HFF-Myc (cell line): Measurements from ENCODE around the gene CD19.

Experiments
- DNase-seq: peaks from one replicate; pipeline ENCODE4 v3.0.0-alpha.2; 2011; ENCODE audit warnings: low read depth; ENCODE audit errors: extremely low read depth
- H3K4me3 ChIP-seq: replicated peaks from 2 replicates; pipeline ENCODE4 v1.5.1; 2011; ENCODE audit warnings: low read depth, mild to moderate bottlenecking, control low read depth, low read length
- TF ChIP-seq, protein P1 (sequence below): IDR thresholded peaks from 2 replicates; pipeline ENCODE4 v1.5.1; 2012; ENCODE audit warnings: mild to moderate bottlenecking, low read depth, low read length, control low read depth; ENCODE audit errors: missing control alignments

CD19 gene

DNA sequence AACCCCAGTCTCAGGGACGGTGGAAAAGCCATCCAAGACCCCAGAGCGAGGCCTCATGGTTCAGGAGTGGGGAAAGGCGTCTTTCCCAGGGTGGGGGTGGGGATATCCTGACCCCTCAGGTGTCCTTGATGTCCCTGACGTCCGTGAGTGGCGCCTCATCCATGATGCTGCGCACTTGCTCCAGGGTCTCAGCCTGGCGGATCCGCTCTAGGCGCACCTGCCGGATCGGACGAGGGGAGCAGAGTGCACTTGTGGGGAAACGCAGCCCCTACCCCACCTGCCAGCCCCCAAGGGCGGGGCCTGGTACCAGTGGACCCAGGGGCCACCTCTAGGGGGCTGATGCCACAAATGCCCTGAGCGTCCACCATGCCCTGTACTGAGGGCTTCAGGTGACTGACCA, 26.9 kb upstream of the CD19 start:
- H3K4me3 ChIP-seq, result no peak overlapping the region
- no peak for DNase-seq
- TF ChIP-seq, protein P1, sequence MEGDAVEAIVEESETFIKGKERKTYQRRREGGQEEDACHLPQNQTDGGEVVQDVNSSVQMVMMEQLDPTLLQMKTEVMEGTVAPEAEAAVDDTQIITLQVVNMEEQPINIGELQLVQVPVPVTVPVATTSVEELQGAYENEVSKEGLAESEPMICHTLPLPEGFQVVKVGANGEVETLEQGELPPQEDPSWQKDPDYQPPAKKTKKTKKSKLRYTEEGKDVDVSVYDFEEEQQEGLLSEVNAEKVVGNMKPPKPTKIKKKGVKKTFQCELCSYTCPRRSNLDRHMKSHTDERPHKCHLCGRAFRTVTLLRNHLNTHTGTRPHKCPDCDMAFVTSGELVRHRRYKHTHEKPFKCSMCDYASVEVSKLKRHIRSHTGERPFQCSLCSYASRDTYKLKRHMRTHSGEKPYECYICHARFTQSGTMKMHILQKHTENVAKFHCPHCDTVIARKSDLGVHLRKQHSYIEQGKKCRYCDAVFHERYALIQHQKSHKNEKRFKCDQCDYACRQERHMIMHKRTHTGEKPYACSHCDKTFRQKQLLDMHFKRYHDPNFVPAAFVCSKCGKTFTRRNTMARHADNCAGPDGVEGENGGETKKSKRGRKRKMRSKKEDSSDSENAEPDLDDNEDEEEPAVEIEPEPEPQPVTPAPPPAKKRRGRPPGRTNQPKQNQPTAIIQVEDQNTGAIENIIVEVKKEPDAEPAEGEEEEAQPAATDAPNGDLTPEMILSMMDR, result no peak

DNA sequence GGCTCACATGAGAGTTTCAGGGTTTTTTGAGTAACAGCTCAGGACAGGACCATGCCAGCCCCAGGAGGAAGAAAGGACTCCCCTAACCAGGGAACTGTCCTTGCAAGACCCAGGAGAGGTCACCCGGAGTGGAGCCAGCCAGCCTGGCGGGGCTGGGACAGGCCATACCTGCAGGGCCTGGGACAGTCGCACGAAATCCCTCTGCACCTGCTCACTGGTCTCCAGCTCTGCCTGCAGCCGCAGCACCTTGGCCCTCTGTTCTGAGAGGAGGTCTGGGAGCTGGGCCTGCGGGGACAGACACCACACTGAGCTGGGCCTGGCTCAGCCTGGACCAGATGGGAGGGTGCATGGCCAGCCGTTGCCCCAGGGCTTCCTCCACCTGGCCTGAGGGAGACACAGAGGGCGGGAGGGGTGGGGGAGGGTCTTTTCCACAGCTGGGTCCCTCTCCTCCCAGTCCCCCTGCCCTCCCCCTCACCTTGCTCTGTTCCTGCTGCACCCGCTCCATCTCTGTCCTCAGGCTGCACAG, 26.5 kb upstream of the CD19 start:
- no peak for DNase-seq
- H3K4me3 ChIP-seq, result no peak overlapping the region
- TF ChIP-seq, protein P1, result no peak

DNA sequence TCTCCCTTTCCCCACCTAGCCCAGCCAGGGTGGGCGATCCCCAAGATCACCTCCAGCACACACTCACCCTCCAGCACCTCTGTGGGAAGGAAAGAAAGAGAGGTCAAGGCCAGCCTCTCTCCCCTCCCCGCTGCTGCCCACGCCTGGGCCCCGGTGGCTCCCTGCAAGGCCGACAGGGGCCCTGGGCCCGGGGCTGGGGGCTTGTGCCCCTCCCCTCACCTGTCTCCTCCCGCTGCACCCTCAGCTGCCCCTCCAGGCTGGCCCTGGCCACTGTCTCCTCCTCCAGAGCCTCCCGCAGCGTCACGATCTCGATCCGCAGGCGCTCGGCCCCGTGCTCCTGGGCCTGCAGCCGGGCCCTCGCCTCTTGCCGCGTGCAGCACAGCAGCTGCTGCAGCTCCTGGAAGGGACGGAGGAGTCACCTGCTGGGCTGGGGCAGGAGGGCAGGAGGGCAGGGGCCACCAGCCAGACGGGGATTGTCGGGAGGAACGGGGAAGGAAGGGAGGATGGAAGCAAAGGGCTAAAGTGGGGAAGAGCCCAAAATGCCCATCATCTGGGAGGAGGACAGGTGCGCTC, 25.9 kb upstream of the CD19 start:
- TF ChIP-seq, protein P1, result no peak
- no peak overlapping the region for H3K4me3 ChIP-seq
- DNase-seq, result no peak

DNA sequence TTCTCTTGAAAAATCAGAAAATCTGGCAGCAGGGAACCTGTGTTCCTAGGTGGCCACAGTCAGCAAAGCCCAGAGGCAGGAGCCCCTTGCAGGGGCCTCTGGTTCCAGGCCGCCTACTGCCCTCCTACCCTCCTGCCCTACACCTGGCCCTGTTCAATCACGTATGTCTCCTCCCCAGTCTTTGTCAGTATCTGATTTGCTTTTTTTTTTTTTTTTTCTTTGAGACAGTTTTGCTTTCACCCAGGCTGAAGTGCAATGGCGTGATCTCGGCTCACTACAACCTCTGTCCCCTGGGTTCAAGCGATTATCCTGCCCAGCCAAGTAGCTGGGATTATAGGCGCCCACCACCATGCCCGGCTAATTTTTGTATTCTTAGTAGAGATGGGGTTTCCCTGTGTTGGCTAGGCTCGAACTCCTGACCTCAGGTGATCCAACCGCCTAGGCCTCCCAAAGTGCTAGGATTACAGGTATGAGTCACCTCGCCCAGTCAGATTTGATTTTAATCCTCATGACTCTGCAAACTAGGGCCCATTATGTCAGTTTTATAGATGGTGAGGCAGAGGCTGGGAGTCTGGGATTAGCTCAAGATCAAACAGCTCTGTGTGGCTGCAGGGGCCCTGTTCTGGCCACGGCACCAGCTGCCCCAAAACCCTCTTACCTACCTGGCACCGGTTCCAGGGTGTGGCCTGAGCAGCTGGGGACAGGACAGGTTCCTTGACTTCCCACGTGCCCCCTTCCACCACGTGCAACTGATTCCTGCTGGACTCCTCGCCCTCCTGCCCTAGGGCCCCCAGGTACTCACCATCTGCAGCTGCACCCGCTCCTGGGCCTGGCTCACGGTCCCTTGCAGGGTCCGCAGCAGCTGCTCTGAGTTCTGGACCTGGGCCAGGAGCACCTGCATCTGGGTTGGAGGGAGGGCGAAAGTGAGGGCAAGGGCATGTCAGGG, 21.4 kb upstream of the CD19 start:
- no peak overlapping the region for H3K4me3 ChIP-seq
- DNase-seq, result peak; percentile 5
- TF ChIP-seq, protein P1, result no peak

DNA sequence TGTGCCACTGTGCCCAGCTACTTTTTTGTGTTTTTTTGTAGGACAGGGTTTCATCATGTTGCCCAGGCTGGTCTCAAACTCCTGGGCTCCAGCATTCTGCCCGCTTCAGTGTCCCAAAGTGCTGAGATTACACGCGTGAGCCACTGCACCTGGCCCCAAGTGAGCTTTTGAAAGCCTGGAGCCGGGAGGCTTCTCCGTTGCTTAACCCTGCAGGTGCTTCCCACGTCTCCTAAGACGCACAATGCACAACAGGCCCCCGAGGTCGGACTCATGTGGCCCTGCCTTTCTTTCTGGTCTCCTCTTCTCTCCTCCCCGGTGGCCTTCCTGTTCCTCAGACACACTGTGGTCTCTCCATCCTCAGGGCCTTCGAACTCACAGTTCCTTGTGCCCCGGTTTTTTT, 19.2 kb upstream of the CD19 start:
- TF ChIP-seq, protein P1, result no peak
- H3K4me3 ChIP-seq, result no peak overlapping the region
- DNase-seq, result no peak

DNA sequence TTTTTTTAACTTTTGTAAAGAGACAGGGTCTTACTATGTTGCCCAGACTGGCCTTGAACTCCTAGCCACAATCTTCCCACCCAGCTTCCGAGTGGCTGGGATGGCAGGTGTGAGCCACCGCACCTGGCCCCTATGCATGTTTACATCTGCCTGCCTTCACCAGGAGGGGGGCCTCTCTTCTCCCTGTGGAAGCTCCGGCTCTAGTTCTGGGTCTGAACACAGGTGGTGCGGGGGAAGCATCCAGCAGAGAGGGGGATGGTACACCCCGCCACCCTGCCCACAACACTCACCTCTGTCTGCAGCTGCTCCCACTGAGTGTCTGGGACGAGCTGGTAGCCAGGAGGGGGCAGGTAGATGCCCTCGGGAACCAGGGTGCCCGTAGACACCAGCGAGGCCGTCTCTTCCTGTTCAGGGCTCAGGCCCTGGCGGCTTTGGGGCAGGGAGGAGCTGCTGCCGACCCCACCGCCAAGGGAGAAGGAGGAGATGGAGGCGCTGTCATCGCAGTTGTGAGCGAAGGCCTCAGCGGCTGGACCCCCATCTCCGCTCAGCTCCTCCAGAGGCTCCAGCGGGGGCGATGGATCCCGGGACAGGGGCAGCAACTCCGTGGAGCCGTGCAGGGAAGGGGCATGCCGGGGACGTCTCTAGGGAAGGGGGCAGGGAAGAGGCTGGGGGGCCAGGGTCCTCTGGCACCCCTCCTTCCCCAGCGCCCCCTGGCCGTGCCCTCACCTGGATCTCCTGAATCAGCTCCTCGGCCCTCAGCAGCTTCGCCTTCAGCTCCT, 17.6 kb upstream of the CD19 start:
- no peak for DNase-seq
- no peak overlapping the region for H3K4me3 ChIP-seq
- TF ChIP-seq, protein P1, result no peak
